H1 (cell line): ENCODE measurements around the gene TOMT. TPM values are rescaled to one million over a fixed set of nuclear protein-coding genes. Genes with fewer than 3 reads are reported as not detected.
A peak's percentile ranks its signal among the peaks of the same experiment; 100 is the strongest.

ENCODE experiments used
- ASH2L ChIP-seq: fragments of 200-600, 300-600 bp; sonication (generic); IDR thresholded peaks from one replicate; pipeline ENCODE4 v1.7.1; 2017; ENCODE audit warnings: low read length
- CHD1 ChIP-seq: IDR thresholded peaks from 2 replicates; pipeline ENCODE4 v1.6.1; 2012; ENCODE audit warnings: low read depth, low read length, improper control_type of control experiment
- CHD2 ChIP-seq: IDR thresholded peaks from 2 replicates; pipeline ENCODE4 v1.6.1; 2012; ENCODE audit warnings: low read length, improper control_type of control experiment
- CREB1 ChIP-seq: IDR thresholded peaks from 2 replicates; pipeline ENCODE4 v1.6.1; 2012; ENCODE audit warnings: inconsistent platforms
- E2F6 ChIP-seq: IDR thresholded peaks from 2 replicates; pipeline ENCODE4 v1.6.1; 2012; ENCODE audit warnings: inconsistent platforms
- EGR1 ChIP-seq: IDR thresholded peaks from 2 replicates; pipeline ENCODE4 v1.6.1; 2011; ENCODE audit warnings: low read depth, low read length, borderline replicate concordance
- HDAC2 ChIP-seq, 2 experiments: fragments of 300-600 bp in 1 of 2; sonication (generic) in 1 of 2; IDR thresholded peaks; 2 replicates each; pipeline ENCODE4 v1.6.1; 2011 to 2012; ENCODE audit warnings: low read depth in 2 of 2, low read length in 2 of 2, mild to moderate bottlenecking in 2 of 2, moderate library complexity in 2 of 2, borderline replicate concordance in 1 of 2, inconsistent platforms in 1 of 2
- HDAC6 ChIP-seq: IDR thresholded peaks from one replicate; pipeline ENCODE4 v1.7.1; 2012; ENCODE audit warnings: low read depth, mild to moderate bottlenecking, inconsistent platforms, low read length, moderate library complexity
- JUN ChIP-seq: IDR thresholded peaks from 2 replicates; pipeline ENCODE4 v1.6.1; 2011; ENCODE audit warnings: low read depth, mild to moderate bottlenecking, improper control_type of control experiment, low read length
- KDM4A ChIP-seq: IDR thresholded peaks from one replicate; pipeline ENCODE4 v1.7.1; 2012; ENCODE audit warnings: low read depth, mild to moderate bottlenecking, moderate library complexity, low read length, inconsistent platforms; ENCODE audit not compliant: severe bottlenecking
- NANOG ChIP-seq: IDR thresholded peaks from 2 replicates; pipeline ENCODE4 v1.6.1; 2011; ENCODE audit warnings: low read length, low read depth, mild to moderate bottlenecking, inconsistent platforms; ENCODE audit not compliant: insufficient read depth, poor library complexity, severe bottlenecking
- POLR2A ChIP-seq, 2 experiments: IDR thresholded peaks; 1 replicate in 1 of 2; 2 replicates in 1 of 2; pipeline ENCODE4 v1.6.1; 2011; ENCODE audit warnings: low read depth in 2 of 2, low read length in 2 of 2, mild to moderate bottlenecking in 2 of 2; ENCODE audit errors: control extremely low read depth in 1 of 2
- RNF2 ChIP-seq: fragments of 200-900, 300-1000 bp; sonication (generic); IDR thresholded peaks from 2 replicates; pipeline ENCODE4 v1.7.1; 2016; ENCODE audit warnings: borderline replicate concordance, low read depth, mild to moderate bottlenecking, antibody characterized with exemption, low read length; ENCODE audit not compliant: poor library complexity, severe bottlenecking; ENCODE audit errors: missing control alignments
- SIN3A ChIP-seq, 2 experiments: IDR thresholded peaks in 1 of 2; conservative IDR thresholded peaks in 1 of 2; 2 replicates each; pipeline ENCODE4 v1.6.1; 2011 to 2012; ENCODE audit warnings: low read length in 2 of 2, improper control_type of control experiment in 1 of 2, low read depth in 1 of 2, mild to moderate bottlenecking in 1 of 2
- SIRT6 ChIP-seq: IDR thresholded peaks from one replicate; pipeline ENCODE4 v1.7.1; 2012; ENCODE audit warnings: low read length, inconsistent platforms
- SP1 ChIP-seq: IDR thresholded peaks from 2 replicates; pipeline ENCODE4 v1.6.1; 2011; ENCODE audit warnings: low read depth, low read length
- SRF ChIP-seq: IDR thresholded peaks from 2 replicates; pipeline ENCODE4 v1.6.1; 2011; ENCODE audit warnings: mild to moderate bottlenecking, low read depth, low read length, moderate library complexity
- SUZ12 ChIP-seq: fragments of 200-600 bp; sonication (generic); IDR thresholded peaks from 2 replicates; pipeline ENCODE4 v1.6.1; 2012; ENCODE audit warnings: mild to moderate bottlenecking, inconsistent platforms, low read length, moderate library complexity, mixed read lengths
- polyA plus RNA-seq, 7 experiments: library from polyadenylated mRNA; depleted of rRNA in 3 of 7; stranded (reverse) in 5 of 7; unstranded in 2 of 7; fragments of >200 nt in 5 of 7; fragments of 200-250 nt in 2 of 7; gene quantifications; 1 replicate in 5 of 7; 2 replicates in 1 of 7; 4 replicates in 1 of 7; pipeline versions ENCODE4 v1.2.1 to v1.2.3, GENCODE V29; 2011 to 2013; ENCODE audit warnings: missing spikeins in 2 of 7, mixed read lengths in 2 of 7
- total RNA-seq: library from RNA; stranded (reverse); fragmentation: NEBNext Ultra II Directional; extraction: Animal tissue kit (Norgen Biotek cat#: 25700); gene quantifications from 2 replicates; pipeline ENCODE4 v1.2.1, GENCODE V29; 2021

TOMT gene
- total and polyA plus RNA-seq, 2 of the 8 experiments (the other 6 are each of a cell fraction or from before 2014, with no cell fraction given), result 0.11 TPM; not detected in 1

DNA sequence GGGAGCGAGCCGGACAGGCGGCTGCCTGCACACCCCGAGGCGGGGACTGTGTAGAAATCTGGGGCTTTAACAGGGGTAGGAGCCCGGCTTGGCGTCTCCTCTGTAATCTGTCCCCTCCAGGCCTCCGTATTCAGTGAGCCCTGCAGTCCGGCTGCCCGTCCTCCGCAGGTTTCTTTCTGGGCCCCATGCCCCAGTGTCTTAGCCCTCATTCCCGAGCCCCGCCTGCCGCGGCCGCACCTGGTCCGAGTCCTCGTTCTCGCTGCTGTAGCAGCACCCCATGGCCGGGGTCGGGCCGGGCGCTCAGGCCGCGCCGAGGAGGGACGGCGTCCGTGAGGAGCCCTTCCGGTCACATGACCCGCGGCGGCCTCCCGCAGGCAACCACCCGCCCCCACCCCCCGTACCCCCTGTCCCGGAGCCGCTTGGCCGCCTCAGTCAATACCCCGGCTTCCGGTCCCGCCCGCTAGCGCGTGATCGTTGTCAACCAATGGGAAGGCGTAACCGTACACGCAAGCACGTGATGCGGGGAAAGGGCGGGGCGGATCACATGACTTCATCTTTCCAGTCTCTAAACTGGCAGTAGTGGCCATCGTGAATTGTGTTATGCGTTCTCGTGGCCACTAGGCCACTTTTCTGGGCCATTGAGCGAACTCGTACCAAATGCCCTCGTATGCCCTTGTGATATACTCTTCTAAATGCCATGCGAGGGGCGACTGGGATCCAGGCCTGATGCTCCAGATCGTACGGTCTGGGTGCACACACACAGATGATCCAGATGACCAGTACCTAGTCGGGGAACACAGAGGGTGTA is 2.6 kb upstream of the TOMT start, which contains the start of gene LAMTOR1 (continued):
- TF ChIP-seq E2F6 (peak; percentile 86), ASH2L (peak; percentile 48), SRF (0 out of 2 replicates have a peak, but pooled peaks have one; percentile 15), SIN3A (conservative IDR thresholded peaks at IDR 0.05 in 1 of 2, IDR thresholded peaks at IDR 0.05 in 1 of 2; ENCODE audit: low read depth in 1 of 2, low read length in 2 of 2) (peak in 1 of 2 experiments; percentile 70; a peak in 2 of 4 replicates), RNF2 (no peak), SIRT6 (no peak), CREB1 (peak; percentile 51; the same call in 1 of the 2 replicates), SP1 (peak; percentile 27; the same call in 1 of the 2 replicates), POLR2A (IDR thresholded peaks at IDR 0.05; ENCODE audit: control extremely low read depth in 1 of 2, low read depth in 2 of 2, low read length in 2 of 2) (peak; percentile 88 to 96), JUN (no peak), CHD1 (no peak), KDM4A (peak; percentile 28), CHD2 (peak; percentile 10), SUZ12 (no peak), EGR1 (0 out of 2 replicates have a peak, but pooled peaks have one; percentile 2), HDAC2 (IDR thresholded peaks at IDR 0.05; ENCODE audit: borderline replicate concordance in 1 of 2, low read depth in 2 of 2, low read length in 2 of 2) (peak in 1 of 2 experiments; percentile 46; a peak in 1 of 4 replicates), NANOG (peak; percentile 22), HDAC6 (no peak)
